PFSK-1 (cell line): ENCODE results near the gene PLA2G4D.

Source experiments
- FOXP2 ChIP-seq: optimal IDR thresholded peaks from 2 replicates; pipeline ENCODE3; 2011; ENCODE audit warnings: borderline replicate concordance, control low read depth, inconsistent platforms; ENCODE audit not compliant: insufficient read depth; ENCODE audit errors: extremely low read length, extremely low read depth
- POLR2AphosphoS5 ChIP-seq: IDR thresholded peaks from 2 replicates; pipeline ENCODE4 v1.6.1; 2012; ENCODE audit warnings: low read depth, mild to moderate bottlenecking, control low read depth, low read length, moderate library complexity
- REST ChIP-seq, 2 experiments: IDR thresholded peaks; 2 replicates each; pipeline versions ENCODE4 v1.6.1 to v1.8.0; 2011 to 2012; ENCODE audit warnings: low read depth in 2 of 2, low read length in 2 of 2, control low read depth in 1 of 2, inconsistent platforms in 1 of 2, mild to moderate bottlenecking in 1 of 2, moderate library complexity in 1 of 2; ENCODE audit not compliant: insufficient read depth in 1 of 2
- SIN3A ChIP-seq: IDR thresholded peaks from 2 replicates; pipeline ENCODE4 v1.6.1; 2012; ENCODE audit warnings: mild to moderate bottlenecking, low read length, moderate library complexity, borderline replicate concordance; ENCODE audit not compliant: insufficient read depth
- TAF1 ChIP-seq: IDR thresholded peaks from 2 replicates; pipeline ENCODE4 v1.6.1; 2012; ENCODE audit warnings: low read length, control low read depth, borderline replicate concordance; ENCODE audit not compliant: insufficient read depth

Gene PLA2G4D

GRCh38 chr15:42088801-42089640, 5.3 kb downstream of the PLA2G4D start:
- TF ChIP-seq POLR2AphosphoS5 (no peak), REST (IDR thresholded peaks at IDR 0.05; ENCODE audit: insufficient read depth in 1 of 2, low read depth in 2 of 2, low read length in 2 of 2) (no peak), FOXP2 (no peak)

- TF ChIP-seq POLR2AphosphoS5 (no peak), FOXP2 (no peak), REST (IDR thresholded peaks at IDR 0.05; ENCODE audit: insufficient read depth in 1 of 2, low read depth in 2 of 2, low read length in 2 of 2) (no peak), SIN3A (no peak), TAF1 (no peak)
Measured at GRCh38 chr15:42087926-42088800, 6.2 kb downstream of the PLA2G4D start.

GRCh38 chr15:42087460-42087859, 6.9 kb downstream of the PLA2G4D start:
- no peak for TF ChIP-seq POLR2AphosphoS5
- no peak for TF ChIP-seq TAF1
- TF ChIP-seq SIN3A, result no peak
- no peak for TF ChIP-seq REST (IDR thresholded peaks at IDR 0.05; ENCODE audit: insufficient read depth in 1 of 2, low read depth in 2 of 2, low read length in 2 of 2)
- TF ChIP-seq FOXP2, result no peak

- TF ChIP-seq POLR2AphosphoS5, result no peak
- TF ChIP-seq SIN3A, result no peak
- no peak for TF ChIP-seq FOXP2
- no peak for TF ChIP-seq REST (IDR thresholded peaks at IDR 0.05; ENCODE audit: insufficient read depth in 1 of 2, low read depth in 2 of 2, low read length in 2 of 2)
- TF ChIP-seq TAF1, result no peak
Measured at GRCh38 chr15:42085721-42086120, 8.6 kb downstream of the PLA2G4D start.
